OCI-LY3 (cell line): ENCODE measurements around the gene COMT.

Experiments
- CTCF ChIP-seq: fragments of 200-600, 300-600 bp; sonication (generic); IDR thresholded peaks from 2 replicates; pipeline ENCODE4 v1.5.1; 2014; ENCODE audit warnings: antibody characterized with exemption, low read length, low read depth
- EZH2phosphoT487 ChIP-seq: fragments of 200-600 bp; shearing (Covaris generic); IDR thresholded peaks from 2 replicates; pipeline ENCODE4 v1.6.1; 2018; ENCODE audit warnings: antibody characterized with exemption, mixed run types, low read depth

- no peak for TF ChIP-seq CTCF
- TF ChIP-seq EZH2phosphoT487, result no peak
Observed at GRCh38 chr22:19990609-19991394, 49.2 kb downstream of the COMT start.
